ENCODE measurements around the gene SET.
A peak's percentile ranks its signal among the peaks of the same experiment; 100 is the strongest.

Gene SET

DNA sequence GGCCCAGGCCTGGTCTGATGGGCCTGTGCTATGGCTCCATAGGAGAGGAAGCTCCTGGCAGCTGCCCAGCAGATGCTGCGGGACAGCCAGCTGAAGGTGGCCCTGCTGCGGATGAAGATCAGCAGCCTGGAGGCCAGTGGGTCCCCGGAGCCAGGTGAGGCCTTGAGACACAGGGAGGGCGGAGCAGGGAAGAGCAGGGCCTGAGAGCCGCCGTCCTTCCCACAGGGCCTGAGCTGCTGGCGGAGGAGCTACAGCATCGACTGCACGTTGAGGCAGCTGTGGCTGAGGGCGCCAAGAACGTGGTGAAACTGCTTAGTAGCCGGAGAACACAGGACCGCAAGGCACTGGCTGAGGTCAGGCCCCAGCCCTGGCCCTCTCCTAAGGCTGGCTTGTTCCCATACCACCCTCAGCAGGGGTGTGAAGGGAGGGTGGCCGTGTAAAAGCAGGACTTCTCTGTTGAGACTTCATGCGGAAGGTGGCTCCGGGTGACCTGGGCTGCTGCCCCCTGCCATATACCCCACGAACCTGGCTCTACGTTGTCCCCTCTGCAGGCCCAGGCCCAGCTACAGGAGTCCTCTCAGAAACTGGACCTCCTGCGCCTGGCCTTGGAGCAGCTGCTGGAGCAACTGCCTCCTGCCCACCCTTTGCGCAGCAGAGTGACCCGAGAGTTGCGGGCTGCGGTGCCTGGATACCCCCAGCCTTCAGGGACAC lies 17.8 kb downstream of the SET start:
- Histone ChIP-seq H3K4me3 (no peak overlapping the region), H3K27ac (no peak overlapping the region)

- H3K4me3 ChIP-seq, result no peak overlapping the region
- H3K27ac ChIP-seq, result no peak overlapping the region
These were observed 18.4 kb downstream of the SET start for GRCh38 chr9:128707446-128707845.

- H3K4me3 ChIP-seq, result no peak overlapping the region
- H3K27ac ChIP-seq, result no peak overlapping the region
These were observed 23.7 kb downstream of the SET start for GRCh38 chr9:128712451-128713410.

- Histone ChIP-seq H3K27ac (no peak overlapping the region), H3K4me3 (no peak overlapping the region)
These were observed 24.4 kb downstream of the SET start for GRCh38 chr9:128713411-128713780.

- H3K4me3 ChIP-seq, result no peak overlapping the region
- H3K27ac ChIP-seq, result no peak overlapping the region
These were observed 25.0 kb downstream of the SET start for GRCh38 chr9:128713941-128714573.

GRCh38 chr9:128714586-128715435 lies 25.8 kb downstream of the SET start:
- H3K4me3 ChIP-seq, result no peak overlapping the region
- no peak overlapping the region for H3K27ac ChIP-seq

DNA sequence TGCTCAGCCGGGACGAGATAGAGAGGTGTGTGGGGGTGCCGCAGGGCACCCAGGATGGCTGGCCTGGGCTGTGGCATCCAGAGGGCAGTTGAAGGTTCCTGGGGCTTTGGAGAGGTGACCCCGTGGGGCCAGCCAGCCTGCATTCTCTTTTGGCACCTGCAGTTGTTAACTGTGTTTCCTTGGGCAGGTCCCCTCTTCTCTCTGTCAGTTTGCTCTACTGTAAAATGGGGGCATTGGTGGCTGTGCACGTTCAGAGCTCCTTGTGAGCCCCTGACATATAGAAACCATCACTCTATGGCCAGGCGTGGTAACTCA lies 26.4 kb downstream of the SET start:
- Histone ChIP-seq H3K27ac (no peak overlapping the region), H3K4me3 (no peak overlapping the region)

GRCh38 chr9:128716581-128717254 lies 27.7 kb downstream of the SET start:
- no peak overlapping the region for H3K4me3 ChIP-seq
- H3K27ac ChIP-seq, result no peak overlapping the region

DNA sequence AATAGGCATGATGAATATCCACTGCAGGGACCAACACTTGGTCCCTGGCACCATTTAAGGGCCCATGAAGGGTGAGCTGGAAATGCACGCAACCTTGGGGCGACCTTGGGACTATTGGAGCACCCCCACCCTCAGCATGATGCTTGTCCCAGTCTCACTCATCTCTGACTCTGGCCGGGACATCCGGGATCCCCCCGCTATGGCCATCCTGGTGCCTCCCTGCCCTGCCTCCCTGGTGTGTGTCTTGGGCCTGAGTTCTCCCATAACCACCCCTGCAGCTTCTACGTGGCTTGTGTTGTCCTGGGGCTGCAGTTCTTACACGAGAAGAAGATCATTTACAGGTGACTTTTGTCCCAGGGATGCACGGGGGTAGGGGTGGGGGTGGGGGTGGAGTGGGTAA lies 29.0 kb downstream of the SET start:
- Histone ChIP-seq H3K4me3 (no peak overlapping the region), H3K27ac (no peak overlapping the region)

GRCh38 chr9:128718475-128718874 lies 29.5 kb downstream of the SET start:
- H3K4me3 ChIP-seq, result no peak overlapping the region
- H3K27ac ChIP-seq, result no peak overlapping the region

DNA sequence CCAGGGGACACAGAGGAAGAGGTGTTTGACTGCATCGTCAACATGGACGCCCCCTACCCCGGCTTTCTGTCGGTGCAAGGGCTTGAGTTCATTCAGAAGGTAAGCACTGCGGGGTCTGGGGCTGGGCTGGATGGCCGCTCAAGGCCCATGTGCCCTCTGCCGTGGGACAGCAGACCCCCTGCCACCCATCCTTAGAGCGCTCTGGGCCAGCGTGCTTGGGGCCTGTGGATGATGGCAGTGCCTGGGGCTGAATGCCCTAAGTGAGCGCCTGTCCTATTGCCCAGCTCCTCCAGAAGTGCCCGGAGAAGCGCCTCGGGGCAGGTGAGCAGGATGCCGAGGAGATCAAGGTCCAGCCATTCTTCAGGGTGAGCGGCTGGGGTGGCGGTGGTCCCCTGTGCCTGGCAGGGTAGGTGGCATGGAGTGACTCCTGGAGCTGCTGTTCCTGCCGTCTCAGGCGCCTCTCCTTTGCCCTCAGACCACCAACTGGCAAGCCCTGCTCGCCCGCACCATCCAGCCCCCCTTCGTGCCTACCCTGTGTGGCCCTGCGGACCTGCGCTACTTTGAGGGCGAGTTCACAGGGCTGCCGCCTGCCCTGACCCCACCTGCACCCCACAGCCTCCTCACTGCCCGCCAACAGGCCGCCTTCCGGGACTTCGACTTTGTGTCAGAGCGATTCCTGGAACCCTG lies 31.0 kb downstream of the SET start:
- peak overlapping the region in 4 of 21 experiments; percentile 31 to 64 (median 50) for H3K27ac ChIP-seq
- no peak overlapping the region for H3K4me3 ChIP-seq

DNA sequence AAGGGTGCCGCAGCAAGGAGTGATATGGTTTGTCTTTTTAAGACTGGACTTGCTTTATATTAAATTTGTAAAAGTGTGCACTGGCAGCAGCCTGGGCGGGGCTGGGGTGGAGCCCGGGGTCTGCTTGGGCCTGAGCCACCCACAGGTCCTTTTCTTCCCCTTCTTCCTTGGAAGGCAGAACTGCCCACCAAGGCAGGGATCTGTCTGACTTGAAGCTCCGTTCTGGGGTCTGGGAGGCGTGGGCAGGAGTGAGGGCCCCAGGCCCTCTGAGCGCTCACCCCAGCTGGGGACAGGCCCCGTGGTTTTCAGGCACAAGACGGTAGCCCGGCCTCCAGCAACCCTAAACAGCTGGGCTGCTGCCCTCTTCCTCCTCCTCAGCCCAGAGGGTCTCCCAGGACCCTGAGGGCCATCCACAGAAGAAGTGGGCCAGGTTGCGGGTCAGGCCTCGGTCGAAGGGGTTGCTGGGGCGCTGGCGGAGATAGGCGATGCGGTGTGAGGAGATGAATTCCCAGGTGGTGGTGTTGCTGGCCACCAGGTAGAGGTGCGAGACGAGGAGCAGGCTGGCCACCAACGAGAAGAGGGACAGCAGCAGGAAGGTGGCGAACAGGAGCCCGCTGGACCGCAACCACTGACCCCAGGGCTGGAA lies 31.9 kb downstream of the SET start:
- no peak overlapping the region for H3K4me3 ChIP-seq

DNA sequence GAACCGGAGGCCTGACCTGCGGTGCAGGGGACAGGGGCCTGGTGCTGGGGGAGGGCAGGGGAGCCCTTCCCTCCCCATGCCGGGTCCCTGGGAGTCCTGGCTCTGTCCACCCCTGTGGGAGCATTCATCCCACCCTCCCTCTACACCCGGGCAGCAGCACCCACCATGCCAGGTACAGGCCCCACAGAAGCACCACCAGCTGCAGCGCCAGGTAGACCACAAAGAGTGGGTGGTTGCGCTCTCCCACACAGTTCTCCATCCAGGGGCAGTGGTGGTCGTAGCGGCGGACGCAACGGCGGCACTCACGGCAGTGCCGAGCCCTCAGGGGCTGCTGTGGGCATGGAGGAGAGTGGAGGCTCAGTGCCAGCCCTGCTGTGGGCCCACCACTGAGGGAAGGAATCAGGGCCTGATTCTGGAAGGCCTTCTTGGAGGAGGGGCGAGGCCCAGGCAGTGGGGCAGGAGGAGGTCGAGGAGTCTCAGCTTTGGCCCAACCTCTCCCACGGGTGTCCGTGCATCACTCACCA lies 32.5 kb downstream of the SET start:
- no peak overlapping the region for H3K27ac ChIP-seq
- no peak overlapping the region for H3K4me3 ChIP-seq

More for the DNA sequence above, 31.9 kb downstream of the SET start:
- H3K27ac ChIP-seq, result peak overlapping the region in 1 of 21 experiments; percentile 37

- Histone ChIP-seq H3K27ac (peak overlapping the region in 12 of 21 experiments; percentile 6 to 87 (median 73)), H3K4me3 (peak overlapping the region in 3 of 7 experiments; percentile 60 to 80 (median 68))
These were observed 33.6 kb downstream of the SET start for GRCh38 chr9:128722380-128723351.

GRCh38 chr9:128723352-128723865 lies 34.4 kb downstream of the SET start:
- peak overlapping the region; percentile 6 to 88 (median 73) for H3K27ac ChIP-seq
- peak overlapping the region; percentile 52 to 80 (median 68) for H3K4me3 ChIP-seq

Data from skin epidermis (tissue), 12 donors.